ENCODE measurements around the gene SERPINA7.

DNA sequence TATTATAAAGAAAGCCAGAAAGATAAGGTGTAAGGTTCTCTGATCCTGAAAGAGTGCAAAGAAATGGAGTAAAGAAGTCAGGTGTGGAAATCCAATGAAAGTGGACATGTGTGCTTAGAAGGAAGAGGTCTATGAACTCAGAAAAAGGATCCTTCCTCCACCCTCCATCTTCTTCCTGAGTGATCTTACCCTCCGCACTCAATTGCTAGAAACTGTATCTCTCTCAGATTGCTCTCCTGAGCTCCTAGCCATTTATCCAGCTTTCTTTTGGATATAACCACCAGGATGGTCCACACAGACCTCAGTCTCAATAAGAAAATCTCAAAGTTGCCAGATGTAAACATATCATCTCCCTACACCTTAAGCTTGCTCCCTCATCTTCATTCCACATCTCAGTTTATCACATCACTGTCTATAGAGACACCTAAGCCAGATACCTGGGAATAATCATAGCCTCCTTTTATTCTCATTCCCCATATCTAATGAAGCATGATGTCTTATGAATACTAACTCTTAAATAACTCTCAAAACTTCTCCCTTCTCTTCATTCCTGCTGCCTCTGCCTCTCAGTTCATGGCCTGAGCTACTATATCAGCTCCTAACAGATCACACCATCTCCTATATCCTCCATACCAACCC lies 573 bp downstream of the SERPINA7 start:
- TF ChIP-seq, protein P1, sequence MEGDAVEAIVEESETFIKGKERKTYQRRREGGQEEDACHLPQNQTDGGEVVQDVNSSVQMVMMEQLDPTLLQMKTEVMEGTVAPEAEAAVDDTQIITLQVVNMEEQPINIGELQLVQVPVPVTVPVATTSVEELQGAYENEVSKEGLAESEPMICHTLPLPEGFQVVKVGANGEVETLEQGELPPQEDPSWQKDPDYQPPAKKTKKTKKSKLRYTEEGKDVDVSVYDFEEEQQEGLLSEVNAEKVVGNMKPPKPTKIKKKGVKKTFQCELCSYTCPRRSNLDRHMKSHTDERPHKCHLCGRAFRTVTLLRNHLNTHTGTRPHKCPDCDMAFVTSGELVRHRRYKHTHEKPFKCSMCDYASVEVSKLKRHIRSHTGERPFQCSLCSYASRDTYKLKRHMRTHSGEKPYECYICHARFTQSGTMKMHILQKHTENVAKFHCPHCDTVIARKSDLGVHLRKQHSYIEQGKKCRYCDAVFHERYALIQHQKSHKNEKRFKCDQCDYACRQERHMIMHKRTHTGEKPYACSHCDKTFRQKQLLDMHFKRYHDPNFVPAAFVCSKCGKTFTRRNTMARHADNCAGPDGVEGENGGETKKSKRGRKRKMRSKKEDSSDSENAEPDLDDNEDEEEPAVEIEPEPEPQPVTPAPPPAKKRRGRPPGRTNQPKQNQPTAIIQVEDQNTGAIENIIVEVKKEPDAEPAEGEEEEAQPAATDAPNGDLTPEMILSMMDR (IDR thresholded peaks at IDR 0.05) = no peak
- no peak for TF ChIP-seq POLR2A (IDR thresholded peaks at IDR 0.05)

All from right lobe of liver (tissue), 4 donors.